ENCODE measurements around the gene TRIM72.
"Not testable (repeated sequence)": the region's sequence is repeated elsewhere in the genome, so short reads cannot be mapped to it uniquely, and the experiment has no call there.

Gene TRIM72

DNA sequence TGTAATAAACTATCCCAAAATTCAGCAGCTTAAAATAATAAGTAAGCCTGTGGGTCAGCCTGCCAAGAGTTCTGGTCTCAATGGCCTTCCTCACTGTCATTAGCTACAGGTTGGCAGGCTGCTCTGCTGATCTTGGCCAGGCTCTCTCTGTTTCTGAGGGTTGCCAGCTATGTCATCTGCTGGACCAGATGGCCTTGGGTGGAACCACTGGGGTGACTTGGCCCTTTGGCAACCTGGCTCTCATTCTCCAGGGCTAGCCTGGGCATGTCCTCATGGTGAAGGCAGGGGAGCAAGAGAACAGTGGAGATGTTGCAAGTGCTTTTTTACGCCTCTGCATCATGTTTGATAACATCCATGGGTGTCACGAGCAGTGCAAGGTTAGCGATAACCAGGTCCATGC, 59.8 kb downstream of the TRIM72 start:
- Histone ChIP-seq H3K27me3 (ENCODE audit: insufficient read depth, low read depth) (no peaks in the 10 kb centered on the region), H3K4me1 (ENCODE audit: low read depth, poor library complexity, severe bottlenecking) (peaks cover 7% of the 10 kb centered on the region), H2AFZ (ENCODE audit: low read depth) (no peak overlapping the region), H3K36me3 (ENCODE audit: insufficient read depth) (no peaks in the 10 kb centered on the region), H3K4me2 (no peak overlapping the region), H3K27ac (no peak overlapping the region), H4K20me1 (ENCODE audit: insufficient read depth) (no peaks in the 10 kb centered on the region), H3K9ac (no peak overlapping the region), H3K79me2 (ENCODE audit: insufficient read depth, low read depth) (no peaks in the 10 kb centered on the region), H3K4me3 (IDR thresholded peaks at IDR 0.05; ENCODE audit: insufficient read depth, low read depth, low read length) (no peak overlapping the region)
- TF ChIP-seq, protein P1, sequence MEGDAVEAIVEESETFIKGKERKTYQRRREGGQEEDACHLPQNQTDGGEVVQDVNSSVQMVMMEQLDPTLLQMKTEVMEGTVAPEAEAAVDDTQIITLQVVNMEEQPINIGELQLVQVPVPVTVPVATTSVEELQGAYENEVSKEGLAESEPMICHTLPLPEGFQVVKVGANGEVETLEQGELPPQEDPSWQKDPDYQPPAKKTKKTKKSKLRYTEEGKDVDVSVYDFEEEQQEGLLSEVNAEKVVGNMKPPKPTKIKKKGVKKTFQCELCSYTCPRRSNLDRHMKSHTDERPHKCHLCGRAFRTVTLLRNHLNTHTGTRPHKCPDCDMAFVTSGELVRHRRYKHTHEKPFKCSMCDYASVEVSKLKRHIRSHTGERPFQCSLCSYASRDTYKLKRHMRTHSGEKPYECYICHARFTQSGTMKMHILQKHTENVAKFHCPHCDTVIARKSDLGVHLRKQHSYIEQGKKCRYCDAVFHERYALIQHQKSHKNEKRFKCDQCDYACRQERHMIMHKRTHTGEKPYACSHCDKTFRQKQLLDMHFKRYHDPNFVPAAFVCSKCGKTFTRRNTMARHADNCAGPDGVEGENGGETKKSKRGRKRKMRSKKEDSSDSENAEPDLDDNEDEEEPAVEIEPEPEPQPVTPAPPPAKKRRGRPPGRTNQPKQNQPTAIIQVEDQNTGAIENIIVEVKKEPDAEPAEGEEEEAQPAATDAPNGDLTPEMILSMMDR (conservative IDR thresholded peaks at IDR 0.05; ENCODE audit: low read depth, low read length) = no peak

DNA sequence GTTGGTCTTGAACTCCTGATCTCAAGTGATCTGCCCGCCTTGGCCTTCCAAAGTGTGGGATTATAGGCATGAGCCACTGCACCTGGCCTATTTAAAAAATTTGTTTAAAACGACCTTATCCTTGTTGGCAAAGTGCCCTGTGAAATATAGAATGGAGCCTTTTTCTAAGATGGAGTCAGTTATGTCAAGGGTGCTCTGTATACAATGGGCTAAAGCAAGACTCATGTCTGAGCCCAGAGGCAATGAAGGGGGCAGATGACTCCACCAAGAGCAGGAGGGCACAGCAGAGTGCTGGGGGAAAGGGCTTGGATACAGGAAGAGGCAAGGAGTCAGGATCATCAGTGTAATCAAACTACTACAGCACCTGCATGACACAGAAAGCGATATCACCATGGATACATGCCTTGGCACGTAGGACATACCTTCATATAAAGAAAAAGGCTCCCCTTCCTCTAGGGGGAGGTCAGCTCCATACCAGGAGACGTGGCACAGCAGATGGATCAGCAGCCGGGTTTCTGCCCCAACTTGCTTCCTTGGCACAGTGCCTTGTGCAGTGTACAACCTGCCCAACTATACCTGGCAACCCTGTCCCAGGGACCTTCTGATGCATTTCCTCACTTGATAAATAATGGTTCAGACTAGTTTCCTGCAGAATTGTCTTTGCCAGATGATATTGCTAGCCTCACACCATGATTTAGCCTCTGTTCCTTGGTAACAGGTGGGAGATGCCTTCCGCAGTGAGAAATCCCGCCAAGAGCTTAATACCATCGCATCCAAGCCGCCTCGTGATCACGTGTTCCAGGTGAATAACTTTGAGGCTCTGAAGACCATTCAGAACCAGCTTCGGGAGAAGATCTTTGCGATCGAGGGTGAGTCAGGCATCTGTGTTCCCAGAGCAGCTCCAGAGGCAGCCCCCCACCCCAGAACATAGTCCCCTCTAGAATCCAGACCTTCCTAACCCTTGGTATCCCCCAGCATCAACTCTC, 61.2 kb downstream of the TRIM72 start:
- Histone ChIP-seq H3K27me3 (ENCODE audit: insufficient read depth, low read depth) (no peaks in the 10 kb centered on the region), H3K4me1 (ENCODE audit: low read depth, poor library complexity, severe bottlenecking) (no peaks in the 10 kb centered on the region), H3K4me2 (no peak overlapping the region), H3K4me3 (IDR thresholded peaks at IDR 0.05; ENCODE audit: insufficient read depth, low read depth, low read length) (no peak overlapping the region), H2AFZ (ENCODE audit: low read depth) (no peak overlapping the region), H3K9ac (no peak overlapping the region), H3K27ac (no peak overlapping the region), H4K20me1 (ENCODE audit: insufficient read depth) (no peaks in the 10 kb centered on the region), H3K36me3 (ENCODE audit: insufficient read depth) (no peaks in the 10 kb centered on the region), H3K79me2 (ENCODE audit: insufficient read depth, low read depth) (no peaks in the 10 kb centered on the region)
- TF ChIP-seq, protein P1 (conservative IDR thresholded peaks at IDR 0.05; ENCODE audit: low read depth, low read length) = no peak

DNA sequence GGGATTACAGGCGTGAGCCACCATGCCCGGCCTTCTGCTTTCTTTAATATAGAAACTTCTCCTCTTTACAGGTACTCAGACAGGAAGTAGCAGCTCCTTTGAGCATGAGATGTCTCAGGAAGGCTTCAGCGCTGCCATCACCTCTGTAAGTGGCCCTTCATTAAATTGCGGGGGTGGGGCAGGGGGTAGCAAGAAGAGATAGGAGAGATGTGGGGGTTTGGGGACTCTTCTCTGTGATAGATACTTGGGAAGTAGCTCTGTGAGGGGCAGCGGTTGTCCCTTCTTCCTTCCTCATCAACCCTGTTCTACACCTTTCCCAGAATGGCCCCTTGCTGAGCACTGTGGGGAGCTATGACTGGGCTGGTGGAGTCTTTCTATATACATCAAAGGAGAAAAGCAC, 62.7 kb downstream of the TRIM72 start:
- Histone ChIP-seq H3K36me3 (ENCODE audit: insufficient read depth) (no peaks in the 10 kb centered on the region), H3K27ac (no peak overlapping the region), H4K20me1 (ENCODE audit: insufficient read depth) (no peaks in the 10 kb centered on the region), H3K9ac (no peak overlapping the region), H3K4me1 (ENCODE audit: low read depth, poor library complexity, severe bottlenecking) (no peaks in the 10 kb centered on the region), H2AFZ (ENCODE audit: low read depth) (no peak overlapping the region), H3K79me2 (ENCODE audit: insufficient read depth, low read depth) (no peaks in the 10 kb centered on the region), H3K27me3 (ENCODE audit: insufficient read depth, low read depth) (no peaks in the 10 kb centered on the region), H3K4me2 (no peak overlapping the region), H3K4me3 (IDR thresholded peaks at IDR 0.05; ENCODE audit: insufficient read depth, low read depth, low read length) (no peak overlapping the region)
- TF ChIP-seq, protein P1 (conservative IDR thresholded peaks at IDR 0.05; ENCODE audit: low read depth, low read length) = no peak

DNA sequence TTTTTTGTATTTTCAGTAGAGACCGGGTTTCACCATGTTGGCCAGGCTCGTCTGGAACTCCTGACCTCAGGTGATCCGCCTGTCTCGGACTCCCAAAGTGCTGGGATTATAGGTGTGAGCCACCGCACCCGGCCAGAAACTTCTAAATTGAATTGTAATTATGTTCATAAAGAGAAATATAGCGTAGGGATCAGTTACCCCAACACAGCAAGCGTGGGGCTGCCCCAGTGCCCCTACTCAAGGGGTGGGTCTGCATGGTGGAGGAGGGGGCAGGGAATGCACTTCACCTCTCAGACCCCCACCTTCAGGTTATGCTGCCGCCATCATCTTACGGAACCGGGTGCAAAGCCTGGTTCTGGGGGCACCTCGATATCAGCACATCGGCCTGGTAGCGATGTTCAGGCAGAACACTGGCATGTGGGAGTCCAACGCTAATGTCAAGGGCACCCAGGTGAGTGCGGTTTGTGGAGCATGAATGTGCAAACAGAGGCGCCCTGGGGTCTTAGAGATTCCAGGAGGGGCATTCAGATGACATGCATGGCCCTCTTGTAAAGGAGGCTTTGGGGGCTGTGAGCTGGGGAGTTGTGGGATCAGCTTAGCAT, 63.8 kb downstream of the TRIM72 start:
- Histone ChIP-seq H3K4me1 (ENCODE audit: low read depth, poor library complexity, severe bottlenecking) (no peaks in the 10 kb centered on the region), H3K4me2 (no peak overlapping the region), H3K9ac (no peak overlapping the region), H3K27me3 (ENCODE audit: insufficient read depth, low read depth) (no peaks in the 10 kb centered on the region), H2AFZ (ENCODE audit: low read depth) (no peak overlapping the region), H3K27ac (no peak overlapping the region), H3K4me3 (IDR thresholded peaks at IDR 0.05; ENCODE audit: insufficient read depth, low read depth, low read length) (no peak overlapping the region), H3K79me2 (ENCODE audit: insufficient read depth, low read depth) (no peaks in the 10 kb centered on the region), H4K20me1 (ENCODE audit: insufficient read depth) (no peaks in the 10 kb centered on the region), H3K36me3 (ENCODE audit: insufficient read depth) (no peaks in the 10 kb centered on the region)
- TF ChIP-seq, protein P1 (conservative IDR thresholded peaks at IDR 0.05; ENCODE audit: low read depth, low read length) = no peak

- not testable (repeated sequence) for H3K27ac ChIP-seq; H4K20me1 ChIP-seq (ENCODE audit: insufficient read depth); H3K36me3 ChIP-seq (ENCODE audit: insufficient read depth)
Observed at GRCh38 chr16:31278853-31279252, 64.9 kb downstream of the TRIM72 start.

More at GRCh38 chr16:31278853-31279252, 64.9 kb downstream of the TRIM72 start:
- H3K9ac ChIP-seq; H3K4me3 ChIP-seq (IDR thresholded peaks at IDR 0.05; ENCODE audit: insufficient read depth, low read depth, low read length); H3K4me1 ChIP-seq (ENCODE audit: low read depth, poor library complexity, severe bottlenecking); H3K27me3 ChIP-seq (ENCODE audit: insufficient read depth, low read depth); H3K79me2 ChIP-seq (ENCODE audit: insufficient read depth, low read depth); H2AFZ ChIP-seq (ENCODE audit: low read depth); H3K4me2 ChIP-seq: not testable (repeated sequence)

All from KMS-11 (cell line).